Choroid plexus epithelial cell (primary cell): ENCODE measurements around the gene ICAM4.

Experiments
- DNase-seq: peaks from one replicate; pipeline ENCODE4 v3.0.0-alpha.2; 2010; ENCODE audit warnings: low read depth
- H3K4me3 ChIP-seq: 2 replicates; pipeline ENCODE4 v1.5.1; 2011; ENCODE audit warnings: low read depth, mild to moderate bottlenecking, control low read depth, low read length, moderate library complexity
- CTCF ChIP-seq: conservative IDR thresholded peaks from 2 replicates; pipeline ENCODE4 v1.5.1; 2011; ENCODE audit warnings: low read depth, mild to moderate bottlenecking, control low read depth, inconsistent platforms, low read length, moderate library complexity

The ICAM4 gene

DNA sequence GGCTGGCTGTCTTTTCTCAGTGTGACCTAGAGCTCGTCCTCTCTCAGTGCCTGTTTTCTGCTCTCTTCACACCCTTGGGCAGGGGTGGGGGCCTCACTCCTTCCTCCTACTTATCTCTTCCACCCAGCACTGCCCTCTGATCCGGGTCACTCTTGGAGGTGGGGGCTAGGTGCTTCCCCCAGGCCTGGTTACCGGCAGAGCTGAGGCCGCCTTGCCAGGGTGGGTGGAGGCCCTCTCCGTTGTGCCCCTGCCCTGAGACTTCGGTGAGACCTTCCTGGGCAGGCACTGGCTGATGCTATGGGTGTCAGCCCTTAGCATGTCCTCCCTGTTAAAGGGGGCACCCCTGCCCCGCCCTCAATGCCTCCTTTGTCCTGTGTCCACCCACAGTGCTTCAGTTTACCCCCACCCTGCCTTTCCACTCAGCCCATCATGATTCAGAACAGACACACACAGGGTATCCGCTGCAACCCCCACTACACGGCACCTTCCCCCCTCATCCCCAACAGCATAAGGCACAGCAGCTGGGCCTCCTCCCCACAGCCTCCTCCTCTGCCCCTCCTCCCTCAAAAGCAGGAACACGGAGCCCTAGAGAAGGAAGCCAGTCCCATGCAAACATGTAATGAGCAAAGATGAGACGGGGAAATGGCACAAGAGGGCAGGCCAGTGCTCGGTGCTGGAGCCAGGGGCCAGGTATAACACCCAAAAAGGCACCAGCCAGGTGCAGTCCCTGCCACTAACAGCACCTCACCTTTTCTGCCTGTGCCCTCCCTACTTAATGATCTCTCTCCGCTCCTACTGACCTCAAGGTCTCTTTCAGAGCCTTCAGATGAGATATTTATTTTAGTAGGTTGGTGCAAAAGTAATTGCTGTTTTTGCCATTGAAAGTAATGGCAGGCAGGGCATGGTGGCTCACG lies 13.0 kb downstream of the ICAM4 start:
- DNase-seq: no peak

GRCh38 chr19:10305139-10305806 lies 18.5 kb downstream of the ICAM4 start:
- no peak overlapping the region for H3K4me3 ChIP-seq
- DNase-seq: no peak
- TF ChIP-seq CTCF: no peak

More for the DNA sequence above, 13.0 kb downstream of the ICAM4 start:
- H3K4me3 ChIP-seq: no peak overlapping the region
- TF ChIP-seq CTCF: no peak

DNA sequence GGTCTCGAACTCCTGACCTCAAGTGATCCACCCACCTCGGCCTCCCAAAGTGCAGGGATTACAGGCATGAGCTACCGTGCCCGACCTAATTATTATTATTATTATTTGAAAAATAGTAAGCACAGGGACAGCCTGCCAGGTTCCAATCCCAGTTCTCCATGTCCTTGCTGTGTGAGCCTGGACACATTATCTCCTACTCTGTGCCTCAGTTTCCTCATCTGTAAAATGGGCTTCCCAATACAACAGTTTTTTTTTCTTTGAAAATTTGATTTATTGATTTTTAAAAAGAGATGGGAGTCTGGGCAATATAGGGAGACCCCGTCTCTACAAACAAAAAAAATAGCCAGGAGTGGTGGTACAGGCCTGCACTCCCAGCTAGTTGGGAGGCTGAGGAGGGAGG lies 19.6 kb downstream of the ICAM4 start:
- TF ChIP-seq CTCF: no peak
- DNase-seq: no peak
- no peak overlapping the region for H3K4me3 ChIP-seq

DNA sequence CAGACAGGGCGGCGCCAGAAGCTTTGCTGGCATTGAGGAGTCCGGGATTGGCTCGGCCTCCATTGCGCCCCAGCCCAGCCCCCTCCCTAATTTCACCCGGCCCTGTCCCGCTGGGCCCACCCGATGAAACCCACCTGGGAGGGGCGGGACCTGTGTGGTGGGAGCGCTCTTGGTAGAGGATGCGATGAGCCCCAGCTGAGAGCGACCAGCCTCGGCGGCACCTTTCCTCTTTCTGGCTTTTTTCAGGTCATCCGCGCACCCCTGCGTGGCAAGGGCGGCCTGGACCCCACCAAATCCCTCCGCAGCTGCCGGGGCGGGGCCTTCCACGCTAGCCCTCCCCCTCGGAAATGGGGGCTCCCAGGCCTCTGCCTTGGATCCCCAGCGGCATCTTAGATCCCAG lies 22.7 kb downstream of the ICAM4 start, which contains the start of gene ZGLP1:
ZGLP1 (minus strand) TSS at position 393 of the 400 bp plus-strand sequence.
- no peak for TF ChIP-seq CTCF
- DNase-seq: no peak
- H3K4me3 ChIP-seq: no peak within 1 kb of the TSS

DNA sequence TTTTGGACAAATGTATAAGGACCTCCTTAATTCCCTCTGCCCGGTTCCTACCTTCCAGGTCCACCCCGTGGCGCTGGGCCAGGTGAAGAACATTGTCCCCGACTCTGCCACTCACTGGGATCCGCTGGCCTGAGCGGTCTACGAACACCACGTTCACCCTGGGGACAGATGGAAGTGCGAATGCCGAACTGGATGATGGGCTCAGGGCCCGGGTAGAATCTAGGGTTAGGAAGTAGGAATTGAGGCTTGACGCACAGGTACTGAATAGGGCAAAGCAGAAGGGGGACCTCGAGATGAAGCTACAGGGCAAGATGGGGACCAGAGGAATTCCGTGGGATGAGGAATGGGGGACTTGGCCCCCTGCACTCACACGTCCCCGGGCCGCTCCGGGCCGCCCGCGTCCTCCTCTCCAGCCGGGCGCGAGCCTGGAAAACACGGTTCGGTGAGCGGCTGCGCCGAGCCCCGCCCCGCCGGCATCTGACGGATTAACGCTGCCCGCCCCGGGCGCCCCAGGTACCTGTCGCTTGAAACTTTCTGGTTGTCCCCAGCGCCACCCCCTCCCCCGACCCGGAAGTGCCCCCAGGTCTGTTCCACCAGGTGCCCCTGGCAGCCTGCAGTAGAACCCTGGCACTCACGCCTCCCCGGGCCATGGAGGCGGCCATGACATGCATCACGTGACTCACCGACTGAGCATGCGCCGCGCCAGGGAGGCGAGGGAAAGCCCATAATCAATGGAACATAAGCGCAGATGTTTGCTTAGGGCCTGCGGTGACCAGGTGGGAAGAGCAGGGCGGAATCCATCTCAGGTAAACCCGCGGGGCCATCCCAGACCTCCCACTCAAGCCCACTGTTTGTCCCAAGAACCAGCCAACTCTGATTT lies 28.8 kb downstream of the ICAM4 start, which contains the start of gene FDX2:
FDX2 (minus strand) TSS at position 681 of the 880 bp plus-strand sequence; CDS start at position 662, 19 bp downstream.
- peak; percentile 80 for DNase-seq
- no peak for TF ChIP-seq CTCF
- H3K4me3 ChIP-seq: peak within 1 kb of the TSS; percentile 86

DNA sequence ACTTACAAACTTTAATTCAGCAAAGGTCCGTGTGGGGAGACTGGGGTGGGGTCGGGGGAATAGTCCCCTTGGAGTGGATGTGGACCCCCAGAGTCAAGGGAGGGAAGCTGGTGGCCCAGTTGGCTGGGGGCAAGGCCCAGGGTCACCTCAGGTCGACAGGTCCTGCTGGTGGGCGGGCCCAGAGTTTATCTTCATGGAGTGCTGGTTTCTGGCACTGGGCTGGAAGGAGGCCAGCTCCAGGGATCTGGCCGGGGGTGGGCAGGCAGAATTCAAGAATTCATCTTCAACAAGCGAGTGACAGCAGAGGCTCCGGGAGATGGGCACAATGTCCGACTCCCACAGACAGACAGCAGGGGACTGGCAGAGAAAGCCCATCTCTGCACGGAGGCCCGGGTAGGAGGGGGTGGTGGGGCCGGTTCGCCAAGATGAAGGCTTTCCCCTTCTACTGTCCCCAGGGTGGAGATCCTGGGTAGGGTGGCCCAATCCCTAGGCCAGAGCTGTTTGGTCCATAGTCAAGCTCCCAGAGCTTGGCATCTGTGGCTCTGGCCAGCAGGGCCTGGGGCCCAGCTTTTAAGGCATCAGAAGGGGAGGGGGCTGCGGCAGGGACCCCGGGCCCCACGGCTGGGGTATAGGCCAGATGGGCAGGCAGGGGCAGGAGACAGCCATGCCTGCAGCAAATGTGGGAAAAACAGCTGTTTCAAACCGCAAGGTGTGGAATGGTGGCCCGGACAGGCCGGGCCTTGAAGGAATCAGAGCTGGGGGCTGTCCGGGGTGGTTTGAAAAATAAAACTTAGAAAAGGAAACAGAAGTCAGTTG lies 29.7 kb downstream of the ICAM4 start:
- DNase-seq: no peak
- H3K4me3 ChIP-seq: no peak overlapping the region
- TF ChIP-seq CTCF: no peak
